HepG2 (cell line): ENCODE data around the gene METTL16. TPM values are rescaled to one million over a fixed set of nuclear protein-coding genes. Genes with fewer than 3 reads are reported as not detected.

ENCODE experiments used
- ATAC-seq: fragments of 200-7000 bp; cut with Tn5 transposase; 3 replicates; pipeline ENCODE4 v1.9.1; 2020; ENCODE audit warnings: mild to moderate bottlenecking, moderate library complexity
- BruUV-seq: library from RNA; stranded (reverse); fragments of 400-500 nt; replicated peaks from 2 replicates; lab custom pipeline; 2021; lab: Mats Ljungman, UMichigan
- CTCF ChIA-PET: fragments of 300-600 bp; formaldehyde crosslinking; extraction: SDS; loops from one replicate; lab custom pipeline; 2021; ENCODE audit warnings: low total read pairs, inconsistent platforms, low intra/inter-chr PET ratio; lab: Yijun Ruan, JAX
- POLR2A ChIA-PET: fragments of 350-600 bp; sonication (Branson Sonifier 250); formaldehyde crosslinking; loops from one replicate; lab custom pipeline; 2020; ENCODE audit warnings: antibody characterized with exemption, inconsistent platforms; lab: Yijun Ruan, JAX
- DNase-seq: peaks from one replicate; pipeline ENCODE4 v3.0.0-alpha.2; 2015; ENCODE audit warnings: low spot score
- FAIRE-seq: peaks from 3 replicates; lab custom pipeline; 2011; peaks lifted over from hg19 to GRCh38; lab: Jason Lieb, UNC
- H2AFZ ChIP-seq: one replicate; pipeline ENCODE4 v1.6.1; 2011; ENCODE audit warnings: low read length, inconsistent platforms
- H3K27ac ChIP-seq: fragments of 300-600 bp; 3 replicates; pipeline ENCODE4 v1.8.0; 2011; ENCODE audit warnings: mixed run types, mild to moderate bottlenecking, mixed read lengths, low read length, inconsistent platforms; ENCODE audit not compliant: insufficient read depth; ENCODE audit errors: extremely low read length
- H3K27me3 ChIP-seq, 2 experiments: fragments of 200-600 bp in 1 of 2; 2 replicates in 1 of 2; 3 replicates in 1 of 2; pipeline versions ENCODE4 v1.6.0 to v1.8.0; 2011; ENCODE audit warnings: low read length in 2 of 2, mild to moderate bottlenecking in 2 of 2, moderate library complexity in 2 of 2, inconsistent platforms in 1 of 2; ENCODE audit not compliant: insufficient read depth in 2 of 2, control insufficient read depth in 1 of 2
- H3K36me3 ChIP-seq, 2 experiments: fragments of 200-600 bp in 1 of 2; replicated peaks in 1 of 2; 2 replicates in 1 of 2; 3 replicates in 1 of 2; pipeline versions ENCODE4 v1.5.1 to v1.8.0; 2011; ENCODE audit warnings: low read length in 2 of 2, inconsistent platforms in 1 of 2; ENCODE audit not compliant: insufficient read depth in 2 of 2, control insufficient read depth in 1 of 2
- H3K4me1 ChIP-seq: 2 replicates; pipeline ENCODE4 v1.5.1; 2012; ENCODE audit warnings: low read length, inconsistent platforms; ENCODE audit not compliant: insufficient read depth
- H3K4me2 ChIP-seq: 2 replicates; pipeline ENCODE4 v1.6.0; 2011; ENCODE audit warnings: low read depth, low read length, inconsistent platforms
- H3K4me3 ChIP-seq, 3 experiments: fragments of 200-600 bp in 1 of 3; sonication (generic), shearing (Covaris generic) in 1 of 3; replicated peaks in 1 of 3; 2 replicates each; pipeline ENCODE4 v1.5.1; 2011 to 2016; ENCODE audit warnings: low read length in 3 of 3, inconsistent platforms in 2 of 3, low read depth in 2 of 3, mild to moderate bottlenecking in 2 of 3, control low read depth in 1 of 3, mixed read lengths in 1 of 3; ENCODE audit not compliant: insufficient read depth in 1 of 3
- H3K79me2 ChIP-seq: one replicate; pipeline ENCODE4 v1.6.1; 2011; ENCODE audit warnings: low read length, inconsistent platforms; ENCODE audit not compliant: insufficient read depth
- H3K9ac ChIP-seq: 2 replicates; pipeline ENCODE4 v1.6.0; 2011; ENCODE audit warnings: mild to moderate bottlenecking, low read depth, low read length, inconsistent platforms; ENCODE audit not compliant: insufficient read depth
- H3K9me3 ChIP-seq: 2 replicates; pipeline ENCODE4 v1.5.1; 2012; ENCODE audit warnings: mild to moderate bottlenecking, low read length
- H4K20me1 ChIP-seq: 2 replicates; pipeline ENCODE4 v1.6.0; 2011; ENCODE audit warnings: inconsistent platforms, mild to moderate bottlenecking, low read length, moderate library complexity; ENCODE audit not compliant: insufficient read depth
- BCLAF1 ChIP-seq: fragments of 450-650 bp; IDR thresholded peaks from 2 replicates; pipeline ENCODE4 v1.6.1; 2017; ENCODE audit warnings: mild to moderate bottlenecking
- BRF2 ChIP-seq: sonication (generic); formaldehyde crosslinking; IDR thresholded peaks from 2 replicates; pipeline ENCODE4 v1.8.1; 2022; ENCODE audit warnings: mild to moderate bottlenecking, missing genetic modification reagents
- KDM4B ChIP-seq: sonication (generic); formaldehyde crosslinking; IDR thresholded peaks from 2 replicates; pipeline ENCODE4 v1.4.0; 2020; ENCODE audit warnings: missing genetic modification reagents
- NR2F6 ChIP-seq, 2 experiments: IDR thresholded peaks; 2 replicates each; pipeline ENCODE4 v1.6.1; 2016; ENCODE audit warnings: antibody characterized with exemption in 1 of 2, mild to moderate bottlenecking in 1 of 2
- SALL2 ChIP-seq: sonication (generic); formaldehyde crosslinking; IDR thresholded peaks from 2 replicates; pipeline ENCODE4 v1.8.1; 2023; ENCODE audit warnings: mild to moderate bottlenecking, missing genetic modification reagents, inconsistent platforms
- SETDB1 ChIP-seq: sonication (generic); formaldehyde crosslinking; IDR thresholded peaks from 2 replicates; pipeline ENCODE4 v1.5.1; 2020; ENCODE audit warnings: missing genetic modification reagents, mild to moderate bottlenecking, borderline replicate concordance
- ZNF142 ChIP-seq: sonication (generic); formaldehyde crosslinking; IDR thresholded peaks from 2 replicates; pipeline ENCODE4 v1.4.0; 2020; ENCODE audit warnings: missing genetic modification reagents
- ZNF343 ChIP-seq: sonication (generic); formaldehyde crosslinking; IDR thresholded peaks from 2 replicates; pipeline ENCODE4 v1.4.0; 2020; ENCODE audit warnings: mild to moderate bottlenecking, missing genetic modification reagents
- ZNF788 ChIP-seq: sonication (generic); formaldehyde crosslinking; IDR thresholded peaks from 2 replicates; pipeline ENCODE4 v1.5.0; 2020; ENCODE audit warnings: mild to moderate bottlenecking, missing genetic modification reagents, borderline replicate concordance
- WGBS: methylation state at CpG from one replicate; pipeline ENCODE4 v1.1.6; 2017; ENCODE audit warnings: low lambda C conversion rate; 5-methylcytosine and 5-hydroxymethylcytosine counted together
- in situ Hi-C: cut with HindIII; loops from 2 replicates; pipeline ENCODE4 v1.10.0; 2017; ENCODE audit warnings: low pct_unique_long_range_greater_than_20kb; ENCODE audit not compliant: extremely low pct_ligation_motif_present
- intact Hi-C: fragments of 100-400 bp; cut with micrococcal nuclease; formaldehyde crosslinking; loops from one replicate; pipeline ENCODE4 v1.10.0; 2022; ENCODE audit not compliant: unreplicated experiment
- polyA plus RNA-seq, 8 experiments: library from polyadenylated mRNA; depleted of rRNA in 3 of 8; stranded (reverse) in 7 of 8; unstranded in 1 of 8; fragments of >200 nt; fragmentation: Illumina TruSeq in 4 of 8; extraction: Trizol in 4 of 8; gene quantifications; 2 replicates each; pipeline versions ENCODE4 v1.2.1 to v1.2.3, GENCODE V29; 2011 to 2016; ENCODE audit warnings: low read depth in 4 of 8, missing spikeins in 1 of 8, mixed read lengths in 1 of 8; ENCODE audit not compliant: insufficient read depth in 1 of 8
- total RNA-seq, 5 experiments: library from RNA; depleted of rRNA; stranded (reverse); fragments of >200 nt; fragmentation: Illumina TruSeq; extraction: Trizol; gene quantifications; 2 replicates each; pipeline ENCODE4 v1.2.3, GENCODE V29; 2016; ENCODE audit warnings: low read depth in 1 of 5

METTL16 gene
- total and polyA plus RNA-seq, 2 of the 13 experiments (the other 11 are each of a cell fraction or from before 2014, with no cell fraction given), result 11.6 to 18.5 TPM

GRCh38 chr17:2462481-2462880 lies 49.2 kb downstream of the METTL16 start:
- Histone ChIP-seq H4K20me1 (no peaks in the 10 kb centered on the region), H2AFZ (no peak overlapping the region), H3K4me1 (no peaks in the 10 kb centered on the region), H3K9ac (no peak overlapping the region), H3K4me3 (no peak overlapping the region), H3K4me2 (no peak overlapping the region), H3K27me3 (no peaks in the 10 kb centered on the region), H3K27ac (no peak overlapping the region), H3K36me3 (peaks cover 15 to 50% of the 10 kb centered on the region in 2 experiments; a peak in 4 of 5 replicates), H3K9me3 (no peaks in the 10 kb centered on the region), H3K79me2 (no peaks in the 10 kb centered on the region)
- WGBS, result 98% methylated on average over 8 of the region's 8 CpGs
- ChIA-PET POLR2A (no interaction called here), CTCF (no interaction called here)
- FAIRE-seq (no peak), DNase-seq (no peak), ATAC-seq (no peak)
- intact Hi-C loops (no loop called here), in situ Hi-C loops (no loop called here)
- BruUV-seq, result no TSS peak
- no peak for TF ChIP-seq SETDB1 (CRISPR knock-in tag)
- no peak for TF ChIP-seq BRF2
- TF ChIP-seq BCLAF1, result no peak

- H3K4me2 ChIP-seq, result no peak overlapping the region
- no peak overlapping the region for H3K27ac ChIP-seq
- ATAC-seq, result no peak
- no TSS peak for BruUV-seq
- no peaks in the 10 kb centered on the region for H3K79me2 ChIP-seq
- H3K36me3 ChIP-seq, result peaks cover 16 to 49% of the 10 kb centered on the region in 2 experiments; a peak in 4 of 5 replicates
- no peak for DNase-seq
- no peak overlapping the region for H3K9ac ChIP-seq
- no peak overlapping the region for H3K4me3 ChIP-seq
- WGBS, result 99% methylated on average over 3 of the region's 3 CpGs
- no peak overlapping the region for H2AFZ ChIP-seq
- no peaks in the 10 kb centered on the region for H3K4me1 ChIP-seq
- no peaks in the 10 kb centered on the region for H3K9me3 ChIP-seq
- no peaks in the 10 kb centered on the region for H3K27me3 ChIP-seq
- CTCF ChIA-PET, result no interaction called here
- intact Hi-C loops (no loop called here), in situ Hi-C loops (no loop called here)
- POLR2A ChIA-PET, result interaction anchor here (1.0 kb wide), 1 partner anchor 51 kb away, joined by 3 read pairs; no protein-coding TSS in a partner anchor
- no peaks in the 10 kb centered on the region for H4K20me1 ChIP-seq
- no peak for FAIRE-seq
- TF ChIP-seq NR2F6 (IDR thresholded peaks at IDR 0.05), result no peak
- no peak for TF ChIP-seq NR2F6 (CRISPR knock-in tag; IDR thresholded peaks at IDR 0.05)
- no peak for TF ChIP-seq SALL2
- no peak for TF ChIP-seq ZNF343 (CRISPR knock-in tag)
- TF ChIP-seq ZNF142, result no peak
- TF ChIP-seq KDM4B (CRISPR knock-in tag), result no peak
- TF ChIP-seq ZNF788 (CRISPR knock-in tag), result no peak
Measured at GRCh38 chr17:2459917-2460271, 51.8 kb downstream of the METTL16 start.
